GM19395 (cell line): ENCODE results near the gene TBC1D22A.
"Not testable (repeated sequence)": the region's sequence is repeated elsewhere in the genome, so short reads cannot be mapped to it uniquely, and the experiment has no call there.

Experiments
- ATAC-seq: cut with Tn5 transposase; IDR thresholded peaks from one replicate; pipeline ENCODE4 v1.9.1; 2021; ENCODE audit warnings: mild to moderate bottlenecking, moderate library complexity; ENCODE audit not compliant: unreplicated experiment

Gene TBC1D22A

DNA sequence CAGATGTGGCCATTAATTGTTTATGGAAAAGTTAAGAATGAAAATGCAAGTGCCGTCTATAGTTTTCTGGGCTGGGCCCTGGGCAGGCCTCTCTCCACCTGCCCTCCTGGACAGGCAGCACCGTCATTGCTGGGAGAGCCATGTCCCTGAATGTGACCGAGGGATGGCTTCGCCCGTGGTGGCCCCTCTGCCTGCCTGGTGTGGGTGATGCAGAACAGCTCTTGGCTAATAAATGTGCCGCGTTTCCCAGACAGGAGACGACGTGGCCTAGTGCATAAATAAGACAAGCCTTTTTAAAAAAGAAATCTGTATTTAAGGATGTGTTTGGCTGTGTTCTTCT is 407.3 kb downstream of the TBC1D22A start:
- ATAC-seq: no peak

DNA sequence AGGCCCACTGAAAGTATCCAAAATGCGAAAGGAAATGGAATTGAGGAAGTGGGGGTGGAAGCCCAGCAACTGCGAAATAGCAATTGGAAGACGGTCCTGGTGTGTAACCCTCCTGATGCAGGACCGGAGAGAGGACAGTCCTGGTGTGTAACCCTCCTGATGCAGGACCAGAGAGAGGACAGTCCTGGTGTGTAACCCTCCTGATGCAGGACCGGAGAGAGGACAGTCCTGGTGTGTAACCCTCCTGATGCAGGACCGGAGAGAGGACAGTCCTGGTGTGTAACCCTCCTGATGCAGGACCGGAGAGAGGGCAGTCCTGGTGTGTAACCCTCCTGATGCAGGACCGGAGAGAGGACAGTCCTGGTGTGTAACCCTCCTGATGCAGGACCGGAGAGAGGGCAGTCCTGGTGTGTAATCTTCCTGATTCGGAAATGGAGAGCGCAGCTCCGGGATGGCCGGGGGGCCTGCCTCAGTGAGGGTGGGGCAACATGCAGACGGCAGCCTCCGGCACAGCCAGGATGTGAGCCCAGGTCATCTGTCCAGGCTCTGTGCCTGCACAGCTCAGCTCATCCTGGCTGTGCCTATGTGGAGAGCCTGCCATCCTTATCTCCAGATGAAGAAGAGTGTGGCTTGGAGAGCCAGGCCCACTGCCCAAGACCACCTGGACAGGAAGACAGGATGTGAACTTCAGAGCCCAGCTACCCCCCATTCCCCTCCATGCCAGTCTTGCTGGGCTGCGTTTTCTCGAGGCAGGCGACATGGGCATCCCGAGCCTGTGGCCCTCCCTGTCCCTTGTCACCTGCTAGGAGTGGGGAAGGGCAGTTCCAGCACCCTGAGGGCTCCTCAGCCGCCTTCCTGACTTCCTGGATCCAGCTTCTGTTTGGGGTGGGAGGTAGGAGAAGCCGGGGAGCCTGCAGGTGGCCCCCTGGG is 408.3 kb downstream of the TBC1D22A start:
- not testable (repeated sequence) for ATAC-seq

DNA sequence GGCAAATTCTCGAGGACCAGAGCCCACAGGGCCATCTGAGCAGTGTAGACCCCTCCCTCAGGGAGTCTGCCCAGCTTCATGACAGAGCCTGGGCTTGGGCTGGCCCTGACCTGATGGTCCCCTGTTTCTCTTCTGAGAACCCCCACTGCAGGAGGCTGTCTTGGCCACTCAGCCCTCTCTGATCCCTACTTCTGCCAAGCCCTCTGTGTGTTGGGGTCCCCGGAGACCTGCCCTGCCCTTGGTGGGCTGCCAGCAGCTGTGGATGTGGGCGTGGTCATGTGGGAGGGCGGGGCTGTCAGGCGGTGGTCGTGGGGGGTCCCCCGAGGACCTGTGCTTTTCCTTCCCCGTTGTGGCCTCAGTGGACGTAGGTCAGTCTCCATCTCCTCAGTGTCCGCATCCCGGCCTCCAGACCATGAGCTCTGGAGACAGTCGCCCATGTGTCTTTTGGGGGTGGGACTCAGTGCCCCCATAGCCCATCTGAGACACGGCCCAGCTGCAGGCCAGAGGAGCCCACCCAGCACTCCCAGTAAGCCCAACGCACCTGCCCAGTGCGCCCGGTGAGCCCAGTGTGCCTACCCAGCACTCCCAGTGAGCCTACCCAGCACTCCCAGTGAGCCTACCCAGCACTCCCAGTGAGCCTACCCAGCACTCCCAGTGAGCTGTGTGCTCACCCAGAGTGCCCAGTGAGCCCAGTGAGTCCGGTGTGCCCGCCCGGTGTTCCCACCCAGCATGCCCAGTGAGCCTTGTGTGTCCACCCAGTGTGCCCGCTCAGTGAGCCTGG is 409.2 kb downstream of the TBC1D22A start:
- no peak for ATAC-seq

DNA sequence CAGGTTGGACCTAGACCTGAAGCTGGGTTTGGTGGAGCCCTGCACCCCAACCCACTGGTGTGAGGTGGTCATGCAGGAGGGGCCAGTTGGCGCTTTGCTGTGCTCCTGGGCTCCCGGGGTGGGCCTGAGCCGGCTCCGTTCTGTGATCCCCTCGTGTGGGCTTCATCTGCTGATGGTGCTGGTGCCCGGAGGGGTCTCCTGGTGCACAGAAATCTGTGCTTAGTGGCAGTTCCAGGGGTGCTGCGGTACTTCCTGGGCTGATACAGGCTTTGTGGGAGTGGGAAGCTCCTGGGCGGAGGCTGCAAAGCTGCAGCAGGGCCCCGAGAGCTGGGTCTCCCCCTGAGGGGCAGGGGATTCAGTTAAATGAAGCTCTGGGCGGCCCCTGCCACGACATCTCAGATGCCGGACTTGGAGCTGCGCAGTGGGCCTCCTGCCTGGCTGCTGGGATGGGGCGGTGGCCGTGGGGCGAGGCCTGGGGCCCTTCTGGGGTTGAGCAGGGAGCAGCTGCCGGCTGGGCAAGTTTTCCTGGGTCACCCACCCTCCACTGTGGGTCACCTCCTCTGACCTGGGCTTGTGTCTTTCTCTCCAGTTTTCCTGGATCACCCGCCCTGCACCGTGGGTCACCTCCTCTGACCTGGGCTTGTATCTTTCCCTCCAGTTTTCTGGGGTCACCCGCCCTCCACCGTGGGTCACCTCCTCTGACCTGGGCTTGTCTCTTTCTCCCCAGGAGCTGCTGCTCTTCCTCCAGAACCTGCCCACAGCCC is 410.5 kb downstream of the TBC1D22A start:
- ATAC-seq: no peak

DNA sequence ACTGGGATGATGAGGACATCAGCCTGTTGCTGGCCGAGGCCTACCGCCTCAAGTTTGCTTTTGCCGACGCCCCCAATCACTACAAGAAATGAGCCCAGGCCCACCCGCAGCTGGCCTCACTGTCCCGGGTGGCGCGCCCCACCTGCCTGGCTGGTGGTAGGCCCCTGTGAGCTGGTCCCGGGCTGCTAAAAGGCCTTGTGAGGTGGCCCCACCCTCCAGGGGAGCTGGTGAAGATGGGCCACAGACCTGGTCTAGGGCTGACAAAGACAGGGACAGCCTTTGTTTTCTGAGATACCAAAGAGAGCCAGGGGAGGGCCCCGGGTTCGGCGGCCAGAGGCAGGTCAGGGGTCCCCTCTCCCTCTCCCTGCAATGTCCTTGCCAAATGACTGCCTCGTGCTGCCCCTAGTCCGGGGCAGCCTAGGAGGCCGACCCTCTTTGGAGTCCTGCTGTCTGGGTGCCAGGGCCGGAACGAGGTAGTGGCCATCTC is 411.1 kb downstream of the TBC1D22A start:
- ATAC-seq: no peak

DNA sequence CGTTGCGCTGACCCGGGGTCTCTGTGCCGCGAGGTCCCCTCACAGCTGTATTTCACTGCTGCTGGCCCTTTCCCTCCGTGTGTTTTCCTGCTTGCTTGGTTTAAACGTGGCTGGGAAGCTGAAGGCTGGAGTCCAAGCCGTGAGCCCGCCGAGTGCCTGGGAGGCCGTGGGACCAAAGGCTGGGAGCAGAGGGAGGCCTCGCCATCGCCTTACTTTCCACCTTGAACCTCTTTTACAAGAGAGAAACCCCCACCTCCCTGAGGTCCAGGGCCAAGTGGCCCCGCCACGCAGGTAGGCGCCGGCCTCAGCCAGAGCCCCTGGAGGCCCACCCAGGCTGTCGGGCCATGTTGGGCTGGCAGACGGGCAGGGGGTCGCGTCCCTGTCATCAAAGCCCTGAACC is 411.6 kb downstream of the TBC1D22A start:
- ATAC-seq: no peak

DNA sequence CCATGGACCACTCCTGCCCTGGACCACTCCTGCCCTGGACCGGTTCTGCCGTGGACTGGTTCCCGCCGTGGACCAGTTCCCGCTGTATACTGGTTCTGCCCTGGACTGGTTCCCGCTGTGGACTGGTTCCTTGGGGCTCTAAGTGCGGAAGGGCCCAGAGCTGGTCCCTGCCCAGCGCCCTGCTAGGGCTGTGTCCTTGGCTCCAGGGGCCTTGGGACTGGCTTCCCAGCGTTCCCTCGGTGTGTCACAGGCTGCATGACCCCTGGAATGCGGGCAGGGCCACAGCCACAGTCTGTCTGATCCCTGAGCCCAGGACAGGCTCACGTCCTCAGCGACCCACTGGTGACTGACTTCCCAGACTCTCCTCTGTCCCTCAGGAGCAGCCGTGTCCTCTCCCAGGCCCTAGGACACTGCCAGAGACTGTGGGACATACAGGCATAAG is 412.2 kb downstream of the TBC1D22A start:
- no peak for ATAC-seq

DNA sequence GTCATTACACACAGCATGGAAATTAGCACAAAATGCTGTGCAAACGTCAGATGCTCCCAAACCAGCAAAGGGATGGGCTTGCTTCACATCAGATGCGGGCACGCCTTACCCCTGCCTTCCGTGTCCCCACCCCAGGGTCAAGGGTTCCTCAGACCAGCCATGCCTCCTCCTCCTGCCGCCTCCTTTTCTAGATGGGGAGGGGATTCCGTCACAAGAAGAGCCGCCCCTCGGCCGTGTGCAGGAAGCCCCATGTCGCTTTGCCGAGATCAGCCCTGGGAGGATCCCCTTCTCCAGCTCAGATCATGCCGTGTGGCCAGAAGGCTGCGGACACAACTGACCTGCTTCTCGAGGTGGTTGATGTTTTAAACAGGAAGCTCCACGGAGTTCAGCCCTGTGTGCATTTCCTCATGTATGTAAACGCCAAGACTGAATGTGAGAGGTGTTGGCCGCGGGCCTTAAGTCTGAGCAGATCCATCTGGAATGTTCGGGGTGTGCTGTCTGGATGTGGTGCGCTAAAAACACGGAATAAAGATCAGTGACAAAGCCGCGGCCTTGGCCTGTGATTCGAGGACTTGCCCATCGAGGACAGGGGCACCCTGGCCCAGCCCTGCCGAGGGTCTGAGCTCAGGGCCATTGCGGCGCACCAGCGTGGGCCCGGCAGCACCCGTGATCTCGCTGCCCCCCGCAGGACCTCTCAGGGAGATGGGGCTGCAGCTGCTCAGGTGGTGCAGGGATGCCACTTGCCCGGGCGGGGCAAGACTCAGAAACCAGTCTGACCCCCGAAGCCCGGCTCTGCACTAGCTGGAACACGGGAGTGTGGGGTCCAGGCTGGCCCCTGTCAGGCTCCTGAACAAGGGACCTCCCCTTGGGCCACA is 412.9 kb downstream of the TBC1D22A start:
- ATAC-seq: no peak

DNA sequence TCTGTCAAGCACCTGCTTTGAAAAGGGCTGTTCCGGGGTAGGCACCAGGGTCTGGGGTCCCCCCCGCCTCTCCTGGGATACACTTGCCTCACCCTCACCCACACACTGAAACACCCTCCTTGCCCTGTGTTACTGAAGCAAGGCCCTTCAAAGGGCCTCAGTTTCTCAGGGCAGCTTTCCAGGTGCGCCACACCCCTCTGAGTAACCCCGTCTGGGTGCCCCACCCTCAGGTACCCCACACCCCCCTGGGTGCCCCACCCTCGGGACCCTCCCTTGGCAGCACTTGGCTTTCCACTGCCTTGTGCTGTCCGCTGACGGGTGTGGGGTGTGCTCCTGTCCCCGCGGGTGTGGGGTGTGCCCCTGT is 413.6 kb downstream of the TBC1D22A start:
- ATAC-seq: no peak

DNA sequence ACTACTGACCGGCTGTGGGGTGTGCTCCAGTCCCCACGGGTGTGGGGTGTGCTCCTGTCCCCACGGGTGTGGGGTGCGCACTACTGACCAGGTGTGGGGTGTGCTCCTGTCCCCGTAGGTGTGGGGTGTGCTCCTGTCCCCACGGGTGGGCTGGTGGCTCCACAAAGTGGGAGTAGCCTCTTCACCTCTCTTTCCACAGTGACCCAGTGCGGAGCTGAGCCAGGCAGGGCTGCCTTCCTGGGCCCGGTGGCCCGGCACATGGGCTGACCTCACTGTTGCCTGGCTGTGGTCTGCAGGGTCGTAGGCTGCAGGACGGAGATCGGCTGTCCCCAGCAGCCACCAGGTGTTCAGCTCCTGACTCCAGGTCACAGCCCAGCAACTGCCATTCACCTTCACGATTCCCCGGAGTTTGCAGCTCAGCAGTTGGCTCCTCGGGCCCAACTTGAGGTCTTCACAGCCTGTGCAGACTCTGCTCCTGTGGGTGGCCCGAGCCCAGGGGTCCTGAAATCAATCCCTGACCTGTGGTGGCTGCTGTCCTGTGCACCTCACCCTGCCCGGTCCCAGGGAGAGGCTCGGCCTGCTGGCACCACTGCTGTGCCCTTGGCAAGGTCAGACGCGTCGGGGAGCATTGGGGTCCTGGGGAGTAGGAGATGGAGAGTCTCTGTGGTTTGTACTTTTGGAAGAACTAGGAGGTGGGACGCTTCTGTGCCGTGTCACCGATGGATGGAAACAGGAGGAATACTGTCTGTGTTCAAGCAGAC is 414.3 kb downstream of the TBC1D22A start:
- no peak for ATAC-seq

DNA sequence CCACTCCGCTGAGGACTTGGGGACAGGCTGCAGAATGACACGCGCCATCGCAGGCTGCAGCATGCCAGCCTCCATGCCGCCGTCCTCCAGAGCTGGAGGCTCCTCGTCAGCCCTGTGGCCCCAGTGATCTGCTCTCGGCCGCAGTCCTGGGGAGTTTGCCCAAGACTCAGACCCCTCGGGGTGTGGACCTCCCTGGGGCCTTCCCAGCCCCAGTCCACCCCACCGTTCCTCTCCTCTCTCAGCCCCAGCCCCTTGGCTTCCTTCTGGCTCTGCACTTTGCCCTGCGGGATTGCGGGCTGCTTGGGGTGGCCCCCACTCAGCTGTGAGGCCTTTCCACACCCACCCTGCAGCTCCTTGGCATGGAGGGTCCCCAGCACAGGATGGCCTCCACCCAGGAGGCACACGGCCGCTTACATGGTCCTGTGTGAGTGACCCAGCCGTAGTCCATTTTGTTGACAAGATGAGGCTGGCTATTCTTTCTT is 414.9 kb downstream of the TBC1D22A start:
- ATAC-seq: no peak

DNA sequence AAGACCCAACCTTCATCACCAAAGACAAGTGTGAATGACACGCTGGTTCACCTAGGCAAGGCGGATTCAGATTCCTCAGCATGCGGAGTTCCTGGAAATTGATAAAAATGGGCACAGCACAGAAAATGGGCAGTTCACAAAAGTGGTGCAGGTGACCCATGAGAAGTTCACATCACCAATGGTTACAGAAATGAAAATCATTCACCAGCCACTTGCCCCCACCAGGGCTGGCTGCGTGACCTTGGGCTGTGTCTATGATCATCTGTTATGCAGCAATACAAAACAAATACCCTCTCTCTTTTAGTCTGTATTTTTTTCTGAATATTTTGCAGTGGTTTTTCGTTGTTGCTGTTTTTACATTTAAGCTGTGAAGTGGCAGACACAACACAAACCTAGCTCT is 415.9 kb downstream of the TBC1D22A start:
- no peak for ATAC-seq

DNA sequence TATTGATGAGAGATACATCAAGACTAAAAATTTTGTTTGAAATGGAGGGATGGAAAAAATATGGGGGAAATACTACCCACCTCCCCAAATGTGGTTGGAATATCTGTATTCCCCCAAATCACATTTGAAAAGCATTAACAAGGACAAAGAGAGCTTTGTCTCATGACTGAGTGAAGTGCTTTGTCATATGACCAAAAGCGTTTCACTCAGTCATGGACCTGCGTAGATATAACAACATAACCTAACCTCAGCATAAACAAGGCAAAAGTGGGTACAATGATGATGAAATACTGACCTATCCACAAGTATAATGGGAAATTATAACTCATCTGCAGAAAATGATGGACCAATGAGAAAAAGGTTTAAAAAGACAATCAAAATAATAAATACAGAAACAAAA is 418.3 kb downstream of the TBC1D22A start:
- ATAC-seq: no peak

DNA sequence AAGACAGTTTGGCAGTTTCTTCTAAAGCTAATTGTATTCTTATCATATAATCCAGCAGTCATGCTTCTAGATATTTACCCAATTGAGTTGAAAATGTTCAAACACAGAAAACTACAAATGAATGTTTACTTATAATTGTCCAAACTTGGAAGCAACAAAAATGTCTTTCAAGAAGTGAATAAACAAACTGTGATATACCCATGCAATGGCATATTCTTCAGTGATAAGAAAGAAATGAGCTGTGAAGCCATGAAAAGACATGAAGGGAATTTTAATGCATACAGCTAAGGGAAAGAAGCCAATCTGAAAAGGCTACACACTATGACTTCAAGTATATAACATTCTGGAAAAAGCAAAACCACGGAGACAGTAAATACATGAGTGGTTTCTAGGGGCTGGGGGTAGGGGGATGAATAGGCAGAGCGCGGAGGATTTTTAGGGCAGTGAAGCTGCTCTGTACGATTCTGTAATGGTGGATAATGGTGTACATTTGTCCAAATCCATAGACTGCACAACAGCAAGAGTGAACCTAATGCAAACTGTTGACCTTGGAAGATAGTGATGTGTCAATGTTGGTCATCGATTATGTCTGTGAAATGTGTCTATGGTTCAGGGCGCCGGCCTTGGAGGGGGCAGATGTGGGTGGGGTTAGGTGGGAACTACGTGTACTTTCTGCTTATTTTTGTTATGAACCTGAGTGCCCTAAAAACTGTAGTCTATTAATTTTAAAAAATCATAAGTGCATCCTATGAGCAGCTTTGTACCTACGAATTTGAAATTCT is 424.9 kb downstream of the TBC1D22A start:
- no peak for ATAC-seq

DNA sequence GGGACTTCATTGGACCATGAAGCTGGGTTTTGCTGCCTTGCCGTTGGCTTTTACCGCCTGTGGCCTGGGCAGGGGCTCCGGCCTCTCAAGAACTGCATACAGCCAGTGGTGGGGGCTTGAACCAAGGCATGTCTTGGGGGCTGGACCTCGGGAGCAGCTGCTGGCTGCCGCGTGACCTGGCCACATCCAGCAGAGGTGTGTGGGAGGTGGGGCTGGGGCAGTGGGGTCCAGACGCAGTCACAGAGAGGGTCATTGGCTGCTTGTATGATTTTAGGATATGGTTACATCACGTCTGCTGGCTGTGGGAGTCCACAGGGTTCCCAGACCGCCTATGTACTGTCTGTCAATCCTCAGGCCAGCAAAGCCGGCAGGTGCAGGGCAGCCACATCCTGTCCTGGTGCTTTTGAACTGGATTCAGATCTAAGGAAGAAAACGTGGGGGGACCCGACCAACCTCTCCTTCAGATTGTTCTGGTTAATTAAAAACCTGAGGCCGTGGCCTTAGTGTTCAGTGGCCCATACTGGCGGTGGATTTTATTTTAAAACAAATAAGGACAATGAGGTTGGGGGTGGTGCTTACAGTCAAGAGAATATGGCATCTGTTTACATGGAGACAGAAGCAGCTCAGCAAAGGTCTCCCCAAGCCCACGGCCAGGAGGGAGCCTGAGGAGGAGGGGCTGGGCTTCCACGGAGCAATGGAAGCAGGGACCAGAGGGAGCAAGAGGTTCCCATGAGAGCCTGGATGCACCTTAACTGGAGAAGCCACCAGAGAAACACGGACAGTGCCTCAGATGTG is 426.0 kb downstream of the TBC1D22A start:
- ATAC-seq: no peak

DNA sequence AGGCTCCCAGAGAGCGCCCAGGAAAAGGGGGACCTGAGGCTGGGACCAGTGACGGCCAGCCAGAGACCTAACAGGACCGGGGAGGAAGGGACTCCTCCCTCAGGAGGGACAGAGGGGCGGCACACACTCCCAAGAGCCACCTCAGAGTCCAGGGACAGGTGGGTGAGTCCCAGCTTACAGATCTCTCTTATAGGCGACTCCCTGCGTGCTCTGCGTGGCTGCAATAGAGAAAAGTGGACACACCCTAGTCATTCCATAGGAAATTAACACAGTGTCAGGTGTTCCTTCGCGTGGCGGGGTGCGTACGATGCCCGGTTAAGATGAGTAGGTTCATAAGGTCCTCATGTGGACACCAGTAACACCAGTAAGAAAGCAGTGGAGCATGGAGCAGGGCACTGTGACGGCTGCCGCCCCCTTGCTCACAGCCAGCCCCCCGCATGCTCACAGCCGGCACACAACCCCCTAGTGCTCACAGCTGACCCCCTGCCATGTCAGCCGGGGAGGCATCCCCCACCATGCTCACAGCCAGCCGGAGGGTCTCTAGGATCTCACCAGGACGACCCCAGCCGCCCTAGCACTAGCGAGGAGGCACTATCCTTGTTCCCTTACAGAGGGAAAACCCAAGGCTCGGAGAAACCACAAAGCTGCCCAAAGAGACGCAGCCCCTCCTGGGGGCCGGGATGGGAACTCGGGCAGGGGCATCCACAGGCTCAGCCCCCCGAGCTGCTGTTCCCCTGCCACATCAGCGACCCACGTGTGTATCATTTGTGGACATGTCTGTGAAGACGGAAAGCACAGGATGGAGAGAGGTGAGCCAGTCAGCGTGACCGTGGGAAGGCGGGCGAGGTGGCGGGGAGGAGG is 426.8 kb downstream of the TBC1D22A start:
- no peak for ATAC-seq
